SIG-M5 (cell line): ENCODE results near the gene KIF6.
"Not testable (repeated sequence)": the region's sequence is repeated elsewhere in the genome, so short reads cannot be mapped to it uniquely, and the experiment has no call there.

Experiments used
- DNase-seq: peaks from one replicate; lab custom pipeline; 2025; lab: John Stamatoyannopoulos, UW

Gene KIF6

DNA sequence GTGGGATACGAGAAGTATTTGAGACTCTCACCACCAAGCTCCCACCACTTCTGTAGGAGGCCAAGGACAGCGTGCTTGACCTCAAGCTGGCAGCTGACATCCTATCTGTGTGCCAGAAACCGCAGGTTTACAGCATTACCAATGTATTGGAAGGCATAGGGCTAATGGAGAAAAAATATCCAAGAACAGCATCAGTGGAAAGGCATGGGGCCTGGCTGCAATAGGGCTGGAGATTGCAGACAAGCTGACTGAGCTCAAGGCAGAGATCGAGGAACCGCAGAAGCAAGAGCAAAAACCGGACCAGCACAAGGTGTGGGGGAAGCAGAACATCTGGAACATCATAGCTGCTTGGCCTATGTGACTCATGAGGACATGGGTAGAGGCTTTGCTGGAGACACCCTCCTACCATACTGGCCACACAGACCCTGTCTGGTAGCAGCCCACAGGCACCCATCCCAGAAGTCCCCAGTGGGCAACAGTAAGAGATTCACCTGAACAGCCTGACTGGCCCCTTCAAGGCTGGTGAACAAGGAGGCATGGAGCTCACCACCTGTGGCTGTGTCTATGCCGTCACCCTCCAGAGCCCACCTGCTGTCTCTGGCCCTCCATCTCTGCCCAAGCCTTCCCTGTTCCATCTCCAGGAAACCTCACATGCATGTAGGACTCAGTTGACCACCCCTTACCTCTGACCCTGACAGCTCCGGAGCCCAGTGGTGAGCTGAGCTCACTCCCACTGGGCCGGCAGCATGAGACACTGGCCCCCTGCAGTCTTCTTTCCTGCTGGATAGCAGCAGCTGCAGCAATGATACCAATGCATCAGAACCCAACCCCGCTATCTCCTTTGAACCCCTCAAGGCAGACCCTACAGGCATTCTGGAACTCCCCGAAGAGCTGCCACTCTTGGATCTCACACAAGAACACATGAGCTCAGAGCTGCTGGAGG is 171.1 kb downstream of the KIF6 start:
- no peak for DNase-seq

- DNase-seq, result no peak
Observed at GRCh38 chr6:39553029-39553428, 172.2 kb downstream of the KIF6 start.

GRCh38 chr6:39550191-39550590 is 175.0 kb downstream of the KIF6 start:
- no peak for DNase-seq

GRCh38 chr6:39546731-39547130 is 178.5 kb downstream of the KIF6 start:
- no peak for DNase-seq

- no peak for DNase-seq
Observed at GRCh38 chr6:39543950-39544349, 181.3 kb downstream of the KIF6 start.

DNA sequence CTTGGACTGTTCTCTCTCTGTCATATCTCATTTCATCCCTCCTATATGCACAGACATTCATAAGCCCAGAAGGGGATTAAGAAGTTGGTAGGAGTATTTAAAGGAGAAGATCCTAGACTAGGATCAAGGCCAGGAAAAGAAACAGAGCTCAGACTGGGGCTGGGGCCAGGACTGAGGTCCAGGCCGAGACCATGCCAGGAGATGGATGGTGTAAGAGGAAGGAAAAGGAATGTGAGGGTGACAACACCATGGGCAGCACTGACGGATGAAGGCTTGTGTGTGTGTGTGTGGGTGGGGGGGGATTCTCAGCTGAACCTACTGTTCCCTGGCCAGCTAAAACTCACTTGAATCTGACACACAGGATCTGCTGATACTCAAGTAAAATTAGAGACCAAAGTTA is 182.1 kb downstream of the KIF6 start:
- DNase-seq, result no peak

DNA sequence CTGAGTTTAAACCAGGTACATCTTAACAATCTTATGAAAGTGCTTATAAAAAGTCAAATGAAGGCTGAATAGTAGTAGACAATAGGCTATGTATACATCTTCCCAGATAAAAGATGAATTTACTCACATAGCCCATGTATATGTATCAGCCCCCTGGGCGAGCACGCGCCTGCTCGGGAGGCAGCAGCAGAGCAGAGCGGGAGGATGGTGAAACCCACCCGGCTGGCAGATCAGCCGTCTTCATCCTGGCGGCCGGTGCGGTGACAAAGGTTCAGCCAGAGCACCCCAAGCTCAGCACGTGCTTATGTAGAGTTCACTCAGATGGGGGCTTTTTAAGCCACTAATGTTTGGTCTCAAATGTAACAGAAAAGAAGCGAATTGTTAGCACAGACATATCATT is 184.8 kb downstream of the KIF6 start:
- no peak for DNase-seq

GRCh38 chr6:39530201-39530759 is 194.9 kb downstream of the KIF6 start:
- DNase-seq, result no peak

DNA sequence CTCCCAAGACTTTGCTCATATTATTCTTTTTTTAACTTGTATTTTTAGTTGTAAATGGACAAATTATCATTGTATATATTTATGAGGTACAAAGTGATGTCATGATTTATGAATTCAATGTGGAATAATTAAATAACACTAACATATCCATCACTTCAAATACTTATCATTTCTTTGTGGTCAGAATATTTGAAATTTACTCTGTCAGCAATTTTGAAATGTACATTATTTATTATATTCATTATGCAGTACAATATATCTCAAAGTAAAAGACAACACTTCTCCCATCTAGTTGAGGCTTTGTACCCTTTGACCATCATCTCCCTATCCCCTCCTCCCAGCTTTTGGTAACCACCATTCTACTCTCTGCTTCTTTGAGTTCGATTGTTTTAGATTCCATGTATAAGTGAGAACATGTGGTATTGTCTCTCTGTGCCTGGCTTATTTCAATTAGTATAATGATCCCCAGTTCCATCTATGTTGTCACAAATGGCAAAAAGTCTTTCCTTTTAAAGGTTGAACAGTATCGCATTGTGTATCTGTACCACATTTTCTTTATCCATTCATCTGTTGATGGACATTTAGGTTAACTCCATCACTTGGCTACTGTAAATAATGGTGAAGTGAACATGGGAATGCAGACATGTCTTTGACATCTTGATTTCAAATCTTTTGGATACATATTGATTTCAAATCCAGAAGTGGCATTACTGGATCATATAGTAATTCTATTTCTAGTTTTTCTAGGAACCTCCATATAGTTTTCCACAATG is 197.2 kb downstream of the KIF6 start:
- no peak for DNase-seq

DNA sequence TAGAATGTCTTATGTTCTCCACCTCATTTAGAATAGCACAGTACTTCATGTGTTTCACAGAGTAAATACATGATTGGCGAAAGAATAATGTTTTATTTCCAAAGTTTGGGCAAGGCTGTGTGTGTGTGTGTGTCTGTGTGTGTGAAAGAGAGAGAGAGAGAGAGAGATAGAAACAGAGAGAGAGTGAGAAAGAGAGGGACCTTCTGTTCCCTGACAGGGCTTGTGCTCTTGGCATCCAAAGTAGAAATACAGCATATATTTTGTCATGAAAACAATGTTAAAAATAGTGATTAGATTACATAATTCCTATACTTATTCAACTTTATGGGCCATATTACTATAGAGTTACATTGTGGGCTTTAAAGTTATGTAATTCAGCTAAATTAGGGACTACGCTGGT is 201.2 kb downstream of the KIF6 start:
- no peak for DNase-seq

DNA sequence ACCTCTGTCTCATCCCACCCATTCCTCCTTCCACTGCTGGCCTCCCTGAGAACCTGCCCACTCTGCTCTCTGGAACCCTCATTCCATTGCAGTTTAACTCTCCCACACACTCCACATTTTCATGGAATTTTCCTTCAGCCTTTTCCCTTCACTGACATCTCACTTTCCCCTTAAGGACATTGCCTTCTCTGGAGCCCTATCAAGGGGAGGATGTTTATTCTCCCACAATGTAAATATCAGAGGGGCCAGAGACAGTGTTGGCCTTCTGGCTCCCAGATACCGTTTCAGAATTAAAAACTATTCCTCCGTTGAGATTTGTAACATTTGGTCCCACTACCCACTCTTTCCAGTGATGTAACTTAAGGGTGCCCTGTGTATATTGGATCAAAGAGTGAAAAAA is 203.2 kb downstream of the KIF6 start:
- DNase-seq, result no peak

DNA sequence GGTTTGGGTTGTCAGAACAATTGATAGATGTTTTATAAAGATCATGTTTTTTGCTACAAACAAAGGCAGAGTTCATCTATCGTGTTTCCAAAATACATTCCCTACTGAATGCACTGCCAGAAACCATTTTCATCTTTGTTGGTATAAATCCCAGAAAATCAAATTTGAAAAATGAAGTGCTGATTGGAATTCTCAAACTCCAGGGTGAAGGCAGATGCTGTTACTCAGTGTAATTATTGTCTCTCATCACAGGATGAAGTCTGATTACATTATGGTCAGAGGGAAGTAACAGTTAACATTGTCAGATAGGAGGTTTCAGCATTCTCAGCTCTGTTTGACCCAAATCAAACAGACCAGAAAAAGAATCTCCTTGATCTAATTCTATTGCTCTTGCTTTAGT is 204.3 kb downstream of the KIF6 start:
- no peak for DNase-seq

- DNase-seq, result no peak
Observed at GRCh38 chr6:39520411-39520810, 204.8 kb downstream of the KIF6 start.

GRCh38 chr6:39518221-39518620 is 207.0 kb downstream of the KIF6 start:
- DNase-seq, result no peak

- DNase-seq, result no peak
Observed at GRCh38 chr6:39517756-39518155, 207.5 kb downstream of the KIF6 start.

DNA sequence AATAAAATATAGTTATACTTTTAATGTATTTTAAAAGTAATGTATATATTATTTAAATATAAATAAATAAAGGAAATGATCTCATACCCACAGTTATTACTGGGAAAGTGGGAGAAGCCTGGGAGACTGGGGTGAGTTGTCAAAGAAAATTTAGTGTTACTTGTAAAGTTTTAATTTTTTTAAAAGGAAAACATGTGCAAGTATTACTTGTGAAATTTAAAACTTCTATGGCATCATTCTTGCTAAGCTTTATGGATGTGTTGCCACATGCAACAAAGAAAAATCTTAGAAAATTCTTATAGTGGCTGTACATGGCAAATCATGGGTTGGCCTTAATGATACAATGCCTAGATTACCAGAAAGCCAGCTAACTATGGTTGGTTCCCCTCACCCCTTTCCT is 208.7 kb downstream of the KIF6 start:
- no peak for DNase-seq

GRCh38 chr6:39515471-39515870 is 209.7 kb downstream of the KIF6 start:
- DNase-seq, result no peak

- no peak for DNase-seq
Observed at GRCh38 chr6:39515006-39515405, 210.2 kb downstream of the KIF6 start.

DNA sequence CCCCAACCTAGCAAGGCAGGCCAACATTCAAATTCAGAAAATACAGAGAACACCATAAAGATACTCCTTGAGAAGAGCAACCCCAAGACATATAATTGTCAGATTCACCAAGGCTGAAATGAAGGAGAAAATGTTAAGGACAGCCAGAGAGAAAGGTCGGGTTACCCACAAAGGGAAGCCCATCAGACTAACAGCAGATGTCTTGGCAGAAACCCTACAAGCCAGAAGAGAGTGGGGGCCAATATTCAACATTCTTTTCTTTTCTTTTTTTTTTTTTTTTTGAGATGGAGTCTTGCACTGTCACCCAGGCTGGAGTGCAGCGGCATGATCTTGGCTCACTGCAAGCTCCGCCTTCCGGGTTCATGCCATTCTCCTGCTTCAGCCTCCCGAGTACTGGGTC is 215.4 kb downstream of the KIF6 start:
- not testable (repeated sequence) for DNase-seq

- no peak for DNase-seq
Observed at GRCh38 chr6:39508515-39508914, 216.7 kb downstream of the KIF6 start.

DNA sequence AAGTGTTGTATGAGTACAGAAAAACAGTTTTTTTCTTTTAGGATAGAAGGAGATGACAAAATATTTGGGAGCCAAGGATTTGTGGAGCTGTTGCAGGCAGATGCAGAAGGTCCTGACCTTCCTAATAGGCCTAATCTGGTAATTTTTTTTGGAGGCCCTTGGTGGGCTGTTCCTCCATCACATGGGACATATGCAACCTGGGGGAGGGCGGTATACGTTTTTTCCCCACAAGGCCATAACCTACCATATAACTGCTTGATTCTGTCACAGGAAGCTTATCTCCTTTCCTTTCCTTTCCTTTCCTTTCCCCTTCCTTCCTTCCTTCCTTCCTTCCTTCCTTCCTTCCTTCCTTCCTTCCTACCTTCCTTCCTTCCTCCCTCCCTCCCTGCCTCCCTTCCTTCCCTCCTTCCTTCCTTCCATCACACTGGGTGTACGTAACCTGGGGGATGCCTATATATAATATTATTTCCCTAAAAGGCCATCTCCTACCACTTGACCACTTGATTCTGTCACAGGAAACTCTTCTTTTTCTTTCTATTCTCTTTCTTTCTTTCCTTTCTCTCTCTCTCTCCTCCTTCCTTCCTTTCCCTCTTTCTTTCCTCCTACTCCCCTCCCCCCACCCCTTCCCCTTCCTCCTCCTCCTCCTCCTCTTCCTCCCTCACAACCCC is 217.7 kb downstream of the KIF6 start:
- no peak for DNase-seq

- DNase-seq, result not testable (repeated sequence)
Observed at GRCh38 chr6:39502362-39502955, 222.7 kb downstream of the KIF6 start.
